Liver (tissue), 9 donors: ENCODE data around the gene CIDEA. TPM values are rescaled to one million over a fixed set of nuclear protein-coding genes. Genes with fewer than 3 reads are reported as not detected.

Experiments used
- DNase-seq: peaks from one replicate; pipeline ENCODE4 v3.0.0-alpha.2; 2017; ENCODE audit warnings: low spot score
- H3K27ac ChIP-seq, 2 donors: one replicate each; pipeline ENCODE4 v1.7.0; 2013; ENCODE audit warnings: inconsistent platforms in 2 of 2, low read length in 2 of 2, control low read depth in 1 of 2, low read depth in 1 of 2, mild to moderate bottlenecking in 1 of 2
- H3K27me3 ChIP-seq, 4 donors: one replicate each; pipeline versions ENCODE4 v1.6.1 to v1.7.0; 2013; ENCODE audit warnings: low read length in 3 of 4, inconsistent platforms in 1 of 4, mild to moderate bottlenecking in 1 of 4, moderate library complexity in 1 of 4; ENCODE audit not compliant: control insufficient read depth in 4 of 4, insufficient read depth in 4 of 4
- H3K36me3 ChIP-seq, 4 donors: one replicate each; pipeline versions ENCODE4 v1.6.1 to v1.7.0; 2013; ENCODE audit warnings: low read length in 3 of 4, mild to moderate bottlenecking in 3 of 4, low read depth in 1 of 4, moderate library complexity in 1 of 4; ENCODE audit not compliant: control insufficient read depth in 4 of 4, insufficient read depth in 3 of 4
- H3K4me1 ChIP-seq, 4 donors: one replicate each; pipeline versions ENCODE4 v1.6.1 to v1.7.0; 2013; ENCODE audit warnings: low read length in 3 of 4, mild to moderate bottlenecking in 3 of 4, moderate library complexity in 1 of 4; ENCODE audit not compliant: control insufficient read depth in 4 of 4, insufficient read depth in 4 of 4
- H3K4me3 ChIP-seq, 3 donors: one replicate each; pipeline versions ENCODE4 v1.6.1 to v1.7.0; 2013; ENCODE audit warnings: low read length in 3 of 3, control low read depth in 1 of 3, low read depth in 1 of 3, mild to moderate bottlenecking in 1 of 3
- H3K9ac ChIP-seq, 2 donors: one replicate each; pipeline ENCODE4 v1.7.0; 2013; ENCODE audit warnings: low read length in 2 of 2, mild to moderate bottlenecking in 2 of 2, moderate library complexity in 2 of 2, control low read depth in 1 of 2, low read depth in 1 of 2
- H3K9me3 ChIP-seq, 4 donors: one replicate each; pipeline versions ENCODE4 v1.6.1 to v1.7.0; 2013; ENCODE audit warnings: low read length in 3 of 4; ENCODE audit not compliant: control insufficient read depth in 4 of 4
- ATF3 ChIP-seq: IDR thresholded peaks from 2 replicates; pipeline ENCODE4 v1.6.1; 2016; ENCODE audit warnings: antibody characterized with exemption
- CTCF ChIP-seq: fragments of 150-350 bp; IDR thresholded peaks from 2 replicates; pipeline ENCODE4 v1.5.1; 2017; ENCODE audit warnings: improper control_type of control experiment, low read depth, low read length; ENCODE audit not compliant: missing input control
- EGR1 ChIP-seq, 2 donors: IDR thresholded peaks; 2 replicates each; pipeline ENCODE4 v1.6.1; 2016 to 2018; ENCODE audit warnings: antibody characterized with exemption in 2 of 2, low read depth in 2 of 2
- FOXA1 ChIP-seq: IDR thresholded peaks from 2 replicates; pipeline ENCODE4 v1.6.1; 2016; ENCODE audit warnings: antibody characterized with exemption
- FOXA2 ChIP-seq: IDR thresholded peaks from 2 replicates; pipeline ENCODE4 v1.6.1; 2016; ENCODE audit warnings: antibody characterized with exemption
- GABPA ChIP-seq, 2 donors: IDR thresholded peaks in 1 of 2; conservative IDR thresholded peaks in 1 of 2; 2 replicates each; pipeline ENCODE4 v1.6.1; 2016; ENCODE audit warnings: antibody characterized with exemption in 2 of 2, mild to moderate bottlenecking in 1 of 2, moderate library complexity in 1 of 2
- HNF4A ChIP-seq, 2 donors: conservative IDR thresholded peaks; 2 replicates each; pipeline ENCODE4 v1.6.1; 2016; ENCODE audit warnings: antibody characterized with exemption in 2 of 2, mild to moderate bottlenecking in 2 of 2
- HNF4G ChIP-seq: IDR thresholded peaks from 2 replicates; pipeline ENCODE4 v1.6.1; 2016; ENCODE audit warnings: antibody characterized with exemption
- JUND ChIP-seq, 2 donors: IDR thresholded peaks; 2 replicates each; pipeline ENCODE4 v1.6.1; 2016; ENCODE audit warnings: antibody characterized with exemption in 2 of 2
- MAX ChIP-seq: IDR thresholded peaks from 2 replicates; pipeline ENCODE4 v1.6.1; 2016; ENCODE audit warnings: antibody characterized with exemption
- NR2F2 ChIP-seq: IDR thresholded peaks from 2 replicates; pipeline ENCODE4 v1.6.1; 2016; ENCODE audit warnings: antibody characterized with exemption
- RAD21 ChIP-seq, 2 donors: IDR thresholded peaks; 2 replicates each; pipeline ENCODE4 v1.6.1; 2016; ENCODE audit warnings: antibody characterized with exemption in 2 of 2, mild to moderate bottlenecking in 2 of 2
- REST ChIP-seq: IDR thresholded peaks from 2 replicates; pipeline ENCODE4 v1.6.1; 2016; ENCODE audit warnings: antibody characterized with exemption, mild to moderate bottlenecking
- RXRA ChIP-seq, 2 donors: IDR thresholded peaks; 2 replicates each; pipeline ENCODE4 v1.6.1; 2017 to 2018; ENCODE audit warnings: antibody characterized with exemption in 2 of 2, mild to moderate bottlenecking in 1 of 2
- SP1 ChIP-seq: IDR thresholded peaks from 2 replicates; pipeline ENCODE4 v1.6.1; 2018; ENCODE audit warnings: antibody characterized with exemption, mild to moderate bottlenecking
- TAF1 ChIP-seq: conservative IDR thresholded peaks from 2 replicates; pipeline ENCODE4 v1.6.1; 2016; ENCODE audit warnings: antibody characterized with exemption, mild to moderate bottlenecking
- YY1 ChIP-seq: IDR thresholded peaks from 2 replicates; pipeline ENCODE4 v1.6.1; 2016; ENCODE audit warnings: antibody characterized with exemption, mild to moderate bottlenecking
- ZBTB33 ChIP-seq: IDR thresholded peaks from 2 replicates; pipeline ENCODE4 v1.6.1; 2016; ENCODE audit warnings: antibody characterized with exemption
- WGBS: extraction: QIAGEN DNeasy Blood & Tissue Kit; methylation state at CpG from one replicate; pipeline ENCODE4 v1.1.7; 2013; 5-methylcytosine and 5-hydroxymethylcytosine counted together
- polyA plus RNA-seq, 2 donors: library from polyadenylated mRNA; stranded (reverse) in 1 of 2; unstranded in 1 of 2; fragments of 200-250 nt in 1 of 2; fragments of >200 nt in 1 of 2; fragmentation: Nextera tagmentation in 1 of 2; extraction: Ambion mirVana in 1 of 2; gene quantifications; one replicate each; pipeline versions ENCODE4 v1.2.1 to v1.2.3, GENCODE V29; 2013 to 2015
- total RNA-seq, 2 donors: library from RNA; depleted of rRNA; stranded (reverse); fragments of >200 nt; gene quantifications; one replicate each; pipeline ENCODE4 v1.2.3, GENCODE V29; 2014
- donor health status: healthy.
- donor health status: healthy.
- donor health status: healthy.
- donor health status: healthy.
- donor health status: healthy.

CIDEA gene
- total and polyA plus RNA-seq, 4 donors = not detected

- H3K4me1 ChIP-seq = peaks cover 6 to 16% (median 8%) of the 10 kb centered on the region in 4 donors
- no peak for DNase-seq
- H3K9ac ChIP-seq = no peak overlapping the region
- H3K4me3 ChIP-seq = no peak overlapping the region
- H3K36me3 ChIP-seq = no peaks in the 10 kb centered on the region
- H3K27me3 ChIP-seq = peaks cover 0 to 6% (median 2%) of the 10 kb centered on the region in 4 donors
- H3K9me3 ChIP-seq = no peaks in the 10 kb centered on the region
- TF ChIP-seq RXRA (IDR thresholded peaks at IDR 0.05) (no peak), SP1 (no peak), GABPA (IDR thresholded peaks at IDR 0.05 in 1 of 2, conservative IDR thresholded peaks at IDR 0.05 in 1 of 2) (no peak), MAX (no peak), FOXA1 (no peak), CTCF (no peak)
- H3K27ac ChIP-seq = no peak overlapping the region
- 47% methylated on average over 38 of the region's 38 CpGs for WGBS
Observed at GRCh38 chr18:12254820-12255511, 805 bp downstream of the CIDEA start.

GRCh38 chr18:12255626-12256026 lies 1.5 kb downstream of the CIDEA start:
- Histone ChIP-seq H3K9ac (no peak overlapping the region), H3K36me3 (no peaks in the 10 kb centered on the region), H3K4me3 (no peak overlapping the region), H3K27me3 (peaks cover 0 to 6% (median 2%) of the 10 kb centered on the region in 4 donors), H3K4me1 (peaks cover 6 to 16% (median 8%) of the 10 kb centered on the region in 4 donors), H3K9me3 (no peaks in the 10 kb centered on the region), H3K27ac (no peak overlapping the region)
- TF ChIP-seq REST (no peak), FOXA2 (no peak), YY1 (no peak), ZBTB33 (no peak), MAX (no peak), HNF4G (no peak), NR2F2 (no peak), HNF4A (conservative IDR thresholded peaks at IDR 0.05) (no peak), EGR1 (IDR thresholded peaks at IDR 0.05; ENCODE audit: low read depth in 2 of 2) (no peak), ATF3 (no peak), JUND (IDR thresholded peaks at IDR 0.05) (no peak), GABPA (IDR thresholded peaks at IDR 0.05 in 1 of 2, conservative IDR thresholded peaks at IDR 0.05 in 1 of 2) (no peak), FOXA1 (no peak), TAF1 (no peak), SP1 (no peak), RAD21 (IDR thresholded peaks at IDR 0.05) (no peak), CTCF (no peak), RXRA (IDR thresholded peaks at IDR 0.05) (no peak)
- WGBS = 64% methylated on average over 4 of the region's 4 CpGs
- no peak for DNase-seq
